Fibroblast of pulmonary artery (primary cell): ENCODE measurements around the gene CHPF.

Experiments used
- DNase-seq: peaks from one replicate; pipeline ENCODE4 v3.0.0-alpha.2; 2010; ENCODE audit warnings: low read depth
- H3K4me3 ChIP-seq: replicated peaks from 2 replicates; pipeline ENCODE4 v1.5.1; 2011; ENCODE audit warnings: low read depth, mild to moderate bottlenecking, control low read depth, low read length, moderate library complexity
- CTCF ChIP-seq: IDR thresholded peaks from 2 replicates; pipeline ENCODE4 v1.5.1; 2011; ENCODE audit warnings: mild to moderate bottlenecking, control low read depth, low read length, inconsistent platforms; ENCODE audit errors: missing control alignments

Gene CHPF

GRCh38 chr2:219543596-219544358 is at the start of gene CHPF, which contains the start of gene TMEM198:
Gene CHPF (minus strand): TSS chr2:219543809. CDS start chr2:219543538, 271 bp downstream.
Gene TMEM198 (plus strand): TSS chr2:219544028. CDS start chr2:219544728, 700 bp downstream.
- peak; percentile 98 for DNase-seq
- H3K4me3 ChIP-seq = peak within 1 kb of the TSS; percentile 65
- TF ChIP-seq CTCF = no peak

GRCh38 chr2:219593154-219593553 is 49.5 kb upstream of the CHPF start:
- no peak for DNase-seq
- H3K4me3 ChIP-seq = no peak overlapping the region
- TF ChIP-seq CTCF = no peak

GRCh38 chr2:219592736-219593135 is 49.1 kb upstream of the CHPF start:
- H3K4me3 ChIP-seq = no peak overlapping the region
- no peak for DNase-seq
- no peak for TF ChIP-seq CTCF

GRCh38 chr2:219591091-219591490 is 47.5 kb upstream of the CHPF start:
- DNase-seq = no peak
- TF ChIP-seq CTCF = no peak
- H3K4me3 ChIP-seq = no peak overlapping the region

GRCh38 chr2:219581346-219581745 is 37.7 kb upstream of the CHPF start:
- no peak for DNase-seq
- no peak for TF ChIP-seq CTCF

GRCh38 chr2:219578811-219579613 is 35.4 kb upstream of the CHPF start:
- peak; percentile 49 for DNase-seq
- TF ChIP-seq CTCF = no peak
- H3K4me3 ChIP-seq = no peak overlapping the region

More at GRCh38 chr2:219581346-219581745, 37.7 kb upstream of the CHPF start:
- H3K4me3 ChIP-seq = no peak overlapping the region
